CD4-positive, alpha-beta T cell (primary cell): ENCODE results near the gene HIRA. TPM values are rescaled to one million over a fixed set of nuclear protein-coding genes. Genes with fewer than 3 reads are reported as not detected.

Source experiments
- ATAC-seq: fragments of 200-7000 bp; cut with Tn5 transposase; one replicate; pipeline ENCODE4 v1.10.0; 2022; ENCODE audit warnings: mild to moderate bottlenecking; ENCODE audit not compliant: poor library complexity
- CTCF ChIA-PET: fragments of 350-600 bp; sonication (Branson Sonifier 250); formaldehyde crosslinking; loops from one replicate; lab custom pipeline; 2021; ENCODE audit warnings: antibody characterized with exemption, inconsistent platforms; lab: Charles Lee
- POLR2A ChIA-PET: fragments of 350-600 bp; sonication (Branson Sonifier 250); formaldehyde crosslinking; loops from one replicate; lab custom pipeline; 2021; ENCODE audit warnings: antibody characterized with exemption, inconsistent platforms; lab: Charles Lee
- DNase-seq, 14 experiments: peaks; one replicate each; pipeline ENCODE4 v3.0.0-alpha.2; 2013 to 2020; ENCODE audit warnings: mixed read lengths in 2 of 14
- H3K27ac ChIP-seq, 2 donors: one replicate each; pipeline versions ENCODE4 v1.5.1 to v1.7.0; 2013; ENCODE audit warnings: low read length in 2 of 2, low read depth in 1 of 2, mild to moderate bottlenecking in 1 of 2
- H3K27me3 ChIP-seq, 2 experiments: 1 replicate in 1 of 2; 2 replicates in 1 of 2; pipeline versions ENCODE4 v1.6.1 to v1.7.0; 2013; ENCODE audit warnings: low read length in 2 of 2, control low read depth in 1 of 2, mild to moderate bottlenecking in 1 of 2, moderate library complexity in 1 of 2; ENCODE audit not compliant: insufficient read depth in 2 of 2, control insufficient read depth in 1 of 2
- H3K36me3 ChIP-seq: one replicate; pipeline ENCODE4 v1.6.1; 2013; ENCODE audit warnings: low read length, control low read depth; ENCODE audit not compliant: insufficient read depth
- H3K4me1 ChIP-seq: one replicate; pipeline ENCODE4 v1.6.1; 2013; ENCODE audit warnings: low read length, control low read depth; ENCODE audit not compliant: insufficient read depth
- H3K4me3 ChIP-seq: one replicate; pipeline ENCODE4 v1.5.1; 2013; ENCODE audit warnings: mild to moderate bottlenecking, low read length, moderate library complexity
- H3K9me3 ChIP-seq, 2 experiments: 1 replicate in 1 of 2; 2 replicates in 1 of 2; pipeline versions ENCODE4 v1.6.1 to v1.7.0; 2013; ENCODE audit warnings: low read length in 2 of 2, mild to moderate bottlenecking in 2 of 2, control low read depth in 1 of 2, moderate library complexity in 1 of 2; ENCODE audit not compliant: control insufficient read depth in 1 of 2, insufficient read depth in 1 of 2
- H3K27ac Mint-ChIP-seq: one replicate; pipeline ENCODE4 v1.8.0; 2020; ENCODE audit warnings: mixed read lengths
- H3K27me3 Mint-ChIP-seq: one replicate; pipeline ENCODE4 v1.8.0; 2021; ENCODE audit warnings: mixed read lengths
- H3K36me3 Mint-ChIP-seq: one replicate; pipeline ENCODE4 v1.8.0; 2021; ENCODE audit warnings: low read depth, mixed read lengths
- H3K4me1 Mint-ChIP-seq: one replicate; pipeline ENCODE4 v1.8.0; 2021; ENCODE audit warnings: low read depth, mixed read lengths
- H3K4me3 Mint-ChIP-seq: one replicate; pipeline ENCODE4 v1.8.0; 2020; ENCODE audit warnings: mild to moderate bottlenecking, mixed read lengths
- H3K9me3 Mint-ChIP-seq: one replicate; pipeline ENCODE4 v1.8.0; 2020; ENCODE audit warnings: mixed read lengths
- intact Hi-C, 2 experiments: fragments of 100-400 bp; cut with DNase I in 1 of 2; cut with micrococcal nuclease in 1 of 2; formaldehyde crosslinking; loops; one replicate each; pipeline versions ENCODE4 v1.15.1 to v1.9.0; 2023 to 2025; cut with DNase I, micrococcal nuclease
- total RNA-seq, 174 experiments: library from RNA in 2 of 174; stranded (reverse) in 2 of 174; gene quantifications; one replicate each; pipeline ENCODE4 v1.2.3 and lab custom pipeline; 2021 to 2026
- TF ChIP-seq, protein P1 (sequence below): fragments of 200-600 bp; IDR thresholded peaks from one replicate; pipeline ENCODE4 v1.8.0; 2022; ENCODE audit warnings: antibody characterized with exemption, mild to moderate bottlenecking

Gene HIRA
- total RNA-seq, 2 experiments from 2014 or later = 15.2 to 15.5 TPM

GRCh38 chr22:19454156-19454555, 22.6 kb upstream of the HIRA start:
- DNase-seq = no peak
- Mint-ChIP-seq H3K4me1 (peaks cover 4% of the 10 kb centered on the region), H3K27me3 (no peaks in the 10 kb centered on the region), H3K27ac (peak overlapping the region; percentile 44), H3K36me3 (peaks cover 81% of the 10 kb centered on the region), H3K4me3 (no peak overlapping the region), H3K9me3 (no peaks in the 10 kb centered on the region)
- Histone ChIP-seq H3K27me3 (no peaks in the 10 kb centered on the region), H3K36me3 (peaks cover 71% of the 10 kb centered on the region), H3K27ac (no peak overlapping the region), H3K4me1 (peaks cover 4% of the 10 kb centered on the region), H3K4me3 (no peak overlapping the region), H3K9me3 (no peaks in the 10 kb centered on the region)
- intact Hi-C loops = no loop called here
- ATAC-seq = no peak
- TF ChIP-seq, protein P1, sequence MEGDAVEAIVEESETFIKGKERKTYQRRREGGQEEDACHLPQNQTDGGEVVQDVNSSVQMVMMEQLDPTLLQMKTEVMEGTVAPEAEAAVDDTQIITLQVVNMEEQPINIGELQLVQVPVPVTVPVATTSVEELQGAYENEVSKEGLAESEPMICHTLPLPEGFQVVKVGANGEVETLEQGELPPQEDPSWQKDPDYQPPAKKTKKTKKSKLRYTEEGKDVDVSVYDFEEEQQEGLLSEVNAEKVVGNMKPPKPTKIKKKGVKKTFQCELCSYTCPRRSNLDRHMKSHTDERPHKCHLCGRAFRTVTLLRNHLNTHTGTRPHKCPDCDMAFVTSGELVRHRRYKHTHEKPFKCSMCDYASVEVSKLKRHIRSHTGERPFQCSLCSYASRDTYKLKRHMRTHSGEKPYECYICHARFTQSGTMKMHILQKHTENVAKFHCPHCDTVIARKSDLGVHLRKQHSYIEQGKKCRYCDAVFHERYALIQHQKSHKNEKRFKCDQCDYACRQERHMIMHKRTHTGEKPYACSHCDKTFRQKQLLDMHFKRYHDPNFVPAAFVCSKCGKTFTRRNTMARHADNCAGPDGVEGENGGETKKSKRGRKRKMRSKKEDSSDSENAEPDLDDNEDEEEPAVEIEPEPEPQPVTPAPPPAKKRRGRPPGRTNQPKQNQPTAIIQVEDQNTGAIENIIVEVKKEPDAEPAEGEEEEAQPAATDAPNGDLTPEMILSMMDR = no peak
- ChIA-PET CTCF (no interaction called here), POLR2A (no interaction called here)

- ChIA-PET CTCF (no interaction called here), POLR2A (no interaction called here)
- TF ChIP-seq, protein P1 = no peak
- H3K36me3 Mint-ChIP-seq = peaks cover 81% of the 10 kb centered on the region
- Histone ChIP-seq H3K27ac (no peak overlapping the region), H3K4me3 (no peak overlapping the region), H3K27me3 (no peaks in the 10 kb centered on the region), H3K36me3 (peaks cover 74% of the 10 kb centered on the region), H3K4me1 (peaks cover 9% of the 10 kb centered on the region), H3K9me3 (no peaks in the 10 kb centered on the region)
- H3K9me3 Mint-ChIP-seq = no peaks in the 10 kb centered on the region
- no peak overlapping the region for H3K27ac Mint-ChIP-seq
- no peak for DNase-seq
- no peak for ATAC-seq
- H3K4me3 Mint-ChIP-seq = no peak overlapping the region
- H3K27me3 Mint-ChIP-seq = no peaks in the 10 kb centered on the region
- H3K4me1 Mint-ChIP-seq = peaks cover 4% of the 10 kb centered on the region
- intact Hi-C loops = no loop called here
These were observed 22.2 kb upstream of the HIRA start for GRCh38 chr22:19453718-19454117.

GRCh38 chr22:19451570-19451969, 20.0 kb upstream of the HIRA start:
- TF ChIP-seq, protein P1 = no peak
- H3K27ac Mint-ChIP-seq = peak overlapping the region; percentile 17
- no peak for ATAC-seq
- ChIA-PET POLR2A (no interaction called here), CTCF (interaction anchor here (0.6 to 0.7 kb wide), 2 partner anchors 19 to 30 kb away, joined by 3 read pairs; partner anchors contain the start of gene MRPL40)
- peaks cover 76% of the 10 kb centered on the region for H3K36me3 Mint-ChIP-seq
- Histone ChIP-seq H3K4me1 (peaks cover 23% of the 10 kb centered on the region), H3K27ac (no peak overlapping the region), H3K4me3 (no peak overlapping the region), H3K27me3 (no peaks in the 10 kb centered on the region), H3K36me3 (peaks cover 60% of the 10 kb centered on the region), H3K9me3 (no peaks in the 10 kb centered on the region)
- H3K9me3 Mint-ChIP-seq = no peaks in the 10 kb centered on the region
- no peak for DNase-seq
- H3K4me1 Mint-ChIP-seq = peaks cover 19% of the 10 kb centered on the region
- H3K4me3 Mint-ChIP-seq = no peak overlapping the region
- intact Hi-C loops = no loop called here
- no peaks in the 10 kb centered on the region for H3K27me3 Mint-ChIP-seq
